PC-9 (cell line): ENCODE measurements around the gene RHBDL1. TPM values are rescaled to one million over a fixed set of nuclear protein-coding genes. Genes with fewer than 3 reads are reported as not detected.

Experiments used
- BruUV-seq: library from RNA; stranded (reverse); fragments of 400-500 nt; replicated peaks from 2 replicates; lab custom pipeline; 2021; lab: Mats Ljungman, UMichigan
- CTCF ChIA-PET: fragments of 300-600 bp; sonication (Branson Sonifier 250); formaldehyde crosslinking; loops from one replicate; lab custom pipeline; 2022; ENCODE audit warnings: antibody characterized with exemption; lab: Charles Lee
- POLR2A ChIA-PET: fragments of 300-600 bp; sonication (Branson Sonifier 250); formaldehyde crosslinking; loops from one replicate; lab custom pipeline; 2022; ENCODE audit warnings: antibody characterized with exemption; ENCODE audit not compliant: unreplicated experiment; lab: Charles Lee
- DNase-seq, 2 experiments: peaks; one replicate each; pipeline versions ENCODE4 v3.0.0 to v3.0.0-alpha.2; 2015 to 2022; ENCODE audit warnings: mixed read lengths in 1 of 2
- H2AFZ ChIP-seq: fragments of 200-600 bp; sonication (generic); 2 replicates; pipeline ENCODE4 v1.8.1; 2017; ENCODE audit warnings: antibody characterized with exemption
- H3F3A ChIP-seq: fragments of 200-600 bp; sonication (generic); 2 replicates; pipeline ENCODE4 v1.8.1; 2017; ENCODE audit warnings: antibody characterized with exemption, mild to moderate bottlenecking, low read depth; ENCODE audit not compliant: insufficient read depth
- H3K27ac ChIP-seq: fragments of 200-600 bp; sonication (generic); 2 replicates; pipeline ENCODE4 v1.6.1; 2016; ENCODE audit warnings: mixed run types
- H3K27me3 ChIP-seq: fragments of 200-600 bp; sonication (generic); 2 replicates; pipeline ENCODE4 v1.6.1; 2016; ENCODE audit warnings: low read depth, mixed run types; ENCODE audit not compliant: insufficient read depth
- H3K36me3 ChIP-seq: fragments of 200-600 bp; sonication (generic); 2 replicates; pipeline ENCODE4 v1.6.1; 2016; ENCODE audit warnings: low read depth, mixed run types
- H3K4me1 ChIP-seq: fragments of 200-600 bp; sonication (generic); replicated peaks from 2 replicates; pipeline ENCODE4 v1.6.1; 2016; ENCODE audit warnings: mixed run types; ENCODE audit not compliant: insufficient read depth
- H3K4me2 ChIP-seq: fragments of 200-600 bp; sonication (generic); 2 replicates; pipeline ENCODE4 v1.6.1; 2017; ENCODE audit warnings: mixed run types
- H3K4me3 ChIP-seq: fragments of 200-600 bp; sonication (generic); 2 replicates; pipeline ENCODE4 v1.6.1; 2016; ENCODE audit warnings: mixed run types
- H3K79me2 ChIP-seq: fragments of 200-600 bp; sonication (generic); 2 replicates; pipeline ENCODE4 v1.6.1; 2017; ENCODE audit warnings: low read depth, mixed run types
- H3K9me2 ChIP-seq: fragments of 200-600 bp; sonication (generic); 2 replicates; pipeline ENCODE4 v1.8.1; 2017; ENCODE audit warnings: mild to moderate bottlenecking; ENCODE audit not compliant: insufficient read depth
- H3K9me3 ChIP-seq: fragments of 200-600 bp; sonication (generic); 2 replicates; pipeline ENCODE4 v1.8.1; 2016; ENCODE audit warnings: low read depth; ENCODE audit not compliant: insufficient read depth
- H4K20me1 ChIP-seq: fragments of 200-600 bp; sonication (generic); 2 replicates; pipeline ENCODE4 v1.8.1; 2017; ENCODE audit not compliant: insufficient read depth
- EZH2 ChIP-seq: fragments of 200-600 bp; sonication (generic); IDR thresholded peaks from 2 replicates; pipeline ENCODE4 v1.8.0; 2017; ENCODE audit warnings: antibody characterized with exemption, low read depth
- intact Hi-C: fragments of 100-400 bp; cut with micrococcal nuclease; formaldehyde crosslinking; loops from one replicate; pipeline ENCODE4 v1.10.0; 2022; ENCODE audit not compliant: unreplicated experiment
- total RNA-seq: library from RNA; stranded (reverse); gene quantifications from 2 replicates; pipeline ENCODE4 v1.2.3, GENCODE V29; 2021
- TF ChIP-seq, protein P1 (sequence below): fragments of 200-600 bp; sonication (generic); conservative IDR thresholded peaks from 2 replicates; pipeline ENCODE4 v1.6.1; 2017; ENCODE audit warnings: mixed run types, antibody characterized with exemption, mild to moderate bottlenecking, moderate library complexity

RHBDL1 gene
- total RNA-seq, 1 experiment from 2014 or later = 18.1 TPM

DNA sequence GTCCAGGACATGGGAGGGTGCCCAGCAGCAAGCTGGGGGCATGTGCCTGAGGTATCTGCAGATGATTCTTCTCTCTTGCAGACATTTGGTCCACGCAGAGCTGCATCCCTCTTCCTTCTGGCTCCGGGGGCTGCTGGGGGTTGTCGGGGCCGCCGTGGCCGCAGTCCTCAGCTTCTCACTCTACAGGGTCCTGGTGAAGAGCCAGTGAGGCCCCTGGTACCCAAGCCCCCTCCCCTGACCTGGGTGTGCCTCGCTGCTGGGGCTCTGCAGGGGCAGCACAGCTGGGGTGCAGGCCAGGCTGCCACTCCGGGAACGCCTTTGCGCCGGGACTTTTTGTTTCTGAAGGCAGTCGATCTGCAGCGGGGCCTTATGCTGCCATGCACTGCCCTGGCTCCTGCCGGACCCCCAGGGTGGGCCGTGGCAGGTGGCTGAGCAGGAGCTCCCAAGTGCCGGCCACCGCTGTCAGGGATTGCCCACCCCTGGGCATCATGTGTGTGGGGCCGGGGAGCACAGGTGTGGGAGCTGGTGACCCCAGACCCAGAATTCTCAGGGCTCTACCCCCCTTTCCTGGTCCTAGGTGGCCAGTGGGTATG, 2.0 kb upstream of the RHBDL1 start:
- H3K9me2 ChIP-seq = no peaks in the 10 kb centered on the region
- no peak overlapping the region for H3K4me3 ChIP-seq
- no peaks in the 10 kb centered on the region for H3K36me3 ChIP-seq
- peaks cover 10% of the 10 kb centered on the region; the same call in 1 of the 2 replicates for H3F3A ChIP-seq
- no peak for TF ChIP-seq EZH2
- TF ChIP-seq, protein P1, sequence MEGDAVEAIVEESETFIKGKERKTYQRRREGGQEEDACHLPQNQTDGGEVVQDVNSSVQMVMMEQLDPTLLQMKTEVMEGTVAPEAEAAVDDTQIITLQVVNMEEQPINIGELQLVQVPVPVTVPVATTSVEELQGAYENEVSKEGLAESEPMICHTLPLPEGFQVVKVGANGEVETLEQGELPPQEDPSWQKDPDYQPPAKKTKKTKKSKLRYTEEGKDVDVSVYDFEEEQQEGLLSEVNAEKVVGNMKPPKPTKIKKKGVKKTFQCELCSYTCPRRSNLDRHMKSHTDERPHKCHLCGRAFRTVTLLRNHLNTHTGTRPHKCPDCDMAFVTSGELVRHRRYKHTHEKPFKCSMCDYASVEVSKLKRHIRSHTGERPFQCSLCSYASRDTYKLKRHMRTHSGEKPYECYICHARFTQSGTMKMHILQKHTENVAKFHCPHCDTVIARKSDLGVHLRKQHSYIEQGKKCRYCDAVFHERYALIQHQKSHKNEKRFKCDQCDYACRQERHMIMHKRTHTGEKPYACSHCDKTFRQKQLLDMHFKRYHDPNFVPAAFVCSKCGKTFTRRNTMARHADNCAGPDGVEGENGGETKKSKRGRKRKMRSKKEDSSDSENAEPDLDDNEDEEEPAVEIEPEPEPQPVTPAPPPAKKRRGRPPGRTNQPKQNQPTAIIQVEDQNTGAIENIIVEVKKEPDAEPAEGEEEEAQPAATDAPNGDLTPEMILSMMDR = no peak
- peaks cover 16% of the 10 kb centered on the region for H3K79me2 ChIP-seq
- no peaks in the 10 kb centered on the region for H3K9me3 ChIP-seq
- no peak for DNase-seq
- intact Hi-C loops = no loop called here
- BruUV-seq = no TSS peak
- H3K27me3 ChIP-seq = no peaks in the 10 kb centered on the region
- POLR2A ChIA-PET = interaction anchor here (0.6 kb wide), 1 partner anchor 86 kb away, joined by 3 read pairs; no protein-coding TSS in a partner anchor
- no peak overlapping the region for H3K4me2 ChIP-seq
- H3K27ac ChIP-seq = no peak overlapping the region
- H2AFZ ChIP-seq = no peak overlapping the region
- H4K20me1 ChIP-seq = no peaks in the 10 kb centered on the region; the same call in 1 of the 2 replicates
- peaks cover 5% of the 10 kb centered on the region; the same call in 1 of the 2 replicates for H3K4me1 ChIP-seq
- CTCF ChIA-PET = no interaction called here

DNA sequence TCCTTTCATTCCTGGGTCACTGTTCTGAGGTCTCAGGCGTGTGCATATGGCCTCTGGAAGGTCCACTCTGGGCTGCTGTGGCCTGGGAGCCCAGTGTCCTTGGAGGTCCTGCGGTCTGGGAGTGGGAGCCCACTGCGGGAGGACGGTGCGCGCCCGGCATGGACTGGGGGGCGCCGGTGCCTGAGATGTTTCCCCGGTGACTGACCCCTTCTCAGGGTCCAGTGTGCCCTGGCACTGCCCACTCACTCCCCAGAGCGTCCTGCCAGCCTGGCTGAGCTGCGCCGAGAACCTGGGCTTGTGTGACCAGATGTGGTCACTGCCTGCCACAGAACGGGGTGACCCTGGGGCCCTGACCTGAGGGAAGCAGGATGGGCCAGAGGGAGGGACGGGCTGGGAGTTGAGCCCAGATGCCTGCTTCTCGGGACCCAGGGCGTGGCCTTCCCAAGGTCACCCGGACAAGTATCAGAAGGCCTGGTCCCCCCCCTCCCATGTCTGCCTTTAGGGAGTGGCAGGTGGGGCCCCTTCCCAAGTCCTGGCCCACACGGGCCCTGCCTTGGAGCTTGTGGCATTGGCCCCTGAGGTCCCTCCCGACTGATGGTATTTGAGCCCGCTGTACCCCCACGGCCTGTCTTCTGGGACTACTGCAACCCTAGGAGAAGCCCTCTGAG, 1.1 kb upstream of the RHBDL1 start:
- Histone ChIP-seq H2AFZ (no peak overlapping the region), H3K9me3 (no peaks in the 10 kb centered on the region), H3K9me2 (no peaks in the 10 kb centered on the region), H3K36me3 (no peaks in the 10 kb centered on the region), H3K27ac (no peak overlapping the region), H3F3A (peaks cover 13% of the 10 kb centered on the region; the same call in 1 of the 2 replicates), H3K27me3 (no peaks in the 10 kb centered on the region), H3K4me3 (no peak overlapping the region), H3K4me2 (no peak overlapping the region), H3K79me2 (peaks cover 7% of the 10 kb centered on the region; the same call in 1 of the 2 replicates), H3K4me1 (peaks cover under 1% of the 10 kb centered on the region; the same call in 1 of the 2 replicates), H4K20me1 (no peaks in the 10 kb centered on the region; the same call in 1 of the 2 replicates)
- TF ChIP-seq EZH2 = no peak
- TF ChIP-seq, protein P1 = no peak
- no TSS peak for BruUV-seq
- DNase-seq = no peak
- intact Hi-C loops = no loop called here
- ChIA-PET POLR2A (no interaction called here), CTCF (no interaction called here)

DNA sequence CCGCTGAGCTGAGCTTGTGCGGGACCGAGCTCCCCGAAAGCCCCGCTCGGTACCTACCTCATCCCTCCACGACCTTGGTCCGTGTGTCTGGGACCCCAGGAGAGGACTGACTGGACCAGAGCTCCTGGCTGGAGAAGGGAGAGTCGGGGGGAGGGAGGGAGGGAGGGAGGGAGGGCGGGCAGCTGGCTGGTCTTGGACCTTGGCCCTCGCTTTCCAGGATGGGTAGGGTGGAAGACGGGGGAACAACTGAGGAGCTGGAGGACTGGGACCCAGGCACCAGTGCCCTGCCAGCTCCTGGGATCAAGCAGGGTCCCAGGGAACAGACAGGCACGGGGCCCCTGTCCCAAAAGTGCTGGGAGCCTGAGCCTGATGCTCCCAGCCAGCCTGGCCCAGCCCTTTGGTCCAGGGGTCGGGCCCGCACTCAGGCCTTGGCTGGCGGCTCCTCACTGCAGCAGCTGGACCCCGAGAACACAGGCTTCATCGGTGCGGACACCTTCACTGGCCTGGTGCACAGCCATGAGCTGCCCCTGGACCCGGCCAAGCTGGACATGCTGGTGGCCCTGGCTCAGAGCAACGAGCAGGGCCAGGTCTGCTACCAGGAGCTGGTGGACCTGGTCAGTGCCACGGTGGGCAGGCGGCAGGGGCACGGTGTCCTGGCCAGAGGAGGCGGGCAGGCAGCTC, 553 bp downstream of the RHBDL1 start:
- H2AFZ ChIP-seq = no peak overlapping the region
- ChIA-PET CTCF (interaction anchor here (0.7 to 1.1 kb wide), 2 partner anchors 15 to 678 kb away, joined by 3 to 4 read pairs; no protein-coding TSS in a partner anchor), POLR2A (interaction anchor here (0.6 kb wide), 1 partner anchor 270 kb away, joined by 5 read pairs; no protein-coding TSS in a partner anchor)
- no peak overlapping the region for H3K4me2 ChIP-seq
- intact Hi-C loops = no loop called here
- peaks cover 5% of the 10 kb centered on the region for H3K79me2 ChIP-seq
- H3F3A ChIP-seq = peaks cover 15% of the 10 kb centered on the region; the same call in 1 of the 2 replicates
- no peak for TF ChIP-seq EZH2
- TF ChIP-seq, protein P1 = no peak
- peaks cover 4% of the 10 kb centered on the region for H4K20me1 ChIP-seq
- no peaks in the 10 kb centered on the region for H3K36me3 ChIP-seq
- no peaks in the 10 kb centered on the region for H3K27me3 ChIP-seq
- DNase-seq = no peak
- H3K9me2 ChIP-seq = no peaks in the 10 kb centered on the region
- no TSS peak for BruUV-seq
- H3K27ac ChIP-seq = no peak overlapping the region
- no peak overlapping the region for H3K4me3 ChIP-seq
- H3K4me1 ChIP-seq = peaks cover 2% of the 10 kb centered on the region; the same call in 1 of the 2 replicates
- no peaks in the 10 kb centered on the region for H3K9me3 ChIP-seq
